ENCODE measurements around the gene RERE. TPM values are rescaled to one million over a fixed set of nuclear protein-coding genes. Genes with fewer than 3 reads are reported as not detected.

The RERE gene
- total RNA-seq, 1 donor from 2014 or later: 124 TPM

- Mint-ChIP-seq H3K4me3 (ENCODE audit: unreplicated experiment) (no peak overlapping the region), H3K36me3 (ENCODE audit: low read depth, unreplicated experiment) (peaks cover 10% of the 10 kb centered on the region), H3K27ac (ENCODE audit: unreplicated experiment) (no peak overlapping the region), H3K27me3 (ENCODE audit: low read depth, unreplicated experiment) (no peaks in the 10 kb centered on the region), H3K9me3 (ENCODE audit: unreplicated experiment) (no peaks in the 10 kb centered on the region), H3K4me1 (ENCODE audit: low read depth, unreplicated experiment) (peaks cover 18% of the 10 kb centered on the region)
- Histone ChIP-seq H2AFZ (ENCODE audit: low read depth, low read length) (no peak overlapping the region), H3K36me3 (ENCODE audit: insufficient read depth, low read length) (no peaks in the 10 kb centered on the region), H4K20me1 (ENCODE audit: insufficient read depth, low read length) (peaks cover 6% of the 10 kb centered on the region), H3K4me2 (ENCODE audit: low read length) (no peak overlapping the region), H3K4me1 (ENCODE audit: insufficient read depth, low read length) (peaks cover 8% of the 10 kb centered on the region), H3K27me3 (ENCODE audit: insufficient read depth, low read length) (no peaks in the 10 kb centered on the region), H3K79me2 (ENCODE audit: insufficient read depth, low read length) (peaks cover 15% of the 10 kb centered on the region), H3K9ac (ENCODE audit: low read length) (no peak overlapping the region), H3K4me3 (ENCODE audit: insufficient read depth, low read depth, low read length) (no peak overlapping the region), H3K27ac (ENCODE audit: low read depth, low read length) (no peak overlapping the region), H3K9me3 (ENCODE audit: insufficient read depth, low read depth, low read length) (no peaks in the 10 kb centered on the region)
- FAIRE-seq (no peak), DNase-seq (ENCODE audit: low read depth) (no peak)
- TF ChIP-seq EZH2 (IDR thresholded peaks at IDR 0.05; ENCODE audit: insufficient read depth, low read length): no peak
- TF ChIP-seq CTCF (IDR thresholded peaks at IDR 0.05; ENCODE audit: insufficient read depth, low read depth, low read length): no peak
Observed at GRCh38 chr1:8518490-8518801, 299.0 kb downstream of the RERE start.

- Histone ChIP-seq H2AFZ (ENCODE audit: low read depth, low read length) (no peak overlapping the region), H3K27ac (ENCODE audit: low read depth, low read length) (no peak overlapping the region), H4K20me1 (ENCODE audit: insufficient read depth, low read length) (peaks cover 6% of the 10 kb centered on the region), H3K4me3 (ENCODE audit: insufficient read depth, low read depth, low read length) (no peak overlapping the region), H3K36me3 (ENCODE audit: insufficient read depth, low read length) (no peaks in the 10 kb centered on the region), H3K27me3 (ENCODE audit: insufficient read depth, low read length) (no peaks in the 10 kb centered on the region), H3K9ac (ENCODE audit: low read length) (no peak overlapping the region), H3K79me2 (ENCODE audit: insufficient read depth, low read length) (peaks cover 10% of the 10 kb centered on the region), H3K4me1 (ENCODE audit: insufficient read depth, low read length) (peaks cover 8% of the 10 kb centered on the region), H3K9me3 (ENCODE audit: insufficient read depth, low read depth, low read length) (no peaks in the 10 kb centered on the region), H3K4me2 (ENCODE audit: low read length) (no peak overlapping the region)
- peak overlapping the region; percentile 16 for H3K27ac Mint-ChIP-seq (ENCODE audit: unreplicated experiment)
- TF ChIP-seq CTCF (IDR thresholded peaks at IDR 0.05; ENCODE audit: insufficient read depth, low read depth, low read length) (no peak), EZH2 (IDR thresholded peaks at IDR 0.05; ENCODE audit: insufficient read depth, low read length) (no peak)
- H3K36me3 Mint-ChIP-seq (ENCODE audit: low read depth, unreplicated experiment): peaks cover 8% of the 10 kb centered on the region
- H3K9me3 Mint-ChIP-seq (ENCODE audit: unreplicated experiment): no peaks in the 10 kb centered on the region
- H3K4me3 Mint-ChIP-seq (ENCODE audit: unreplicated experiment): no peak overlapping the region
- H3K27me3 Mint-ChIP-seq (ENCODE audit: low read depth, unreplicated experiment): no peaks in the 10 kb centered on the region
- no peak for DNase-seq (ENCODE audit: low read depth)
- H3K4me1 Mint-ChIP-seq (ENCODE audit: low read depth, unreplicated experiment): peaks cover 15% of the 10 kb centered on the region
- no peak for FAIRE-seq
Observed at GRCh38 chr1:8517661-8518489, 299.6 kb downstream of the RERE start.
